Amniotic epithelial cell (primary cell): ENCODE results near the gene CACNG3.
"Not testable (repeated sequence)": the region's sequence is repeated elsewhere in the genome, so short reads cannot be mapped to it uniquely, and the experiment has no call there.

Experiments
- DNase-seq: peaks from one replicate; pipeline ENCODE4 v3.0.0-alpha.2; 2010; ENCODE audit warnings: low read depth

The CACNG3 gene

GRCh38 chr16:24279982-24280515 is 23.9 kb downstream of the CACNG3 start:
- DNase-seq = no peak

- no peak for DNase-seq
Observed at GRCh38 chr16:24281466-24281865, 25.3 kb downstream of the CACNG3 start.

GRCh38 chr16:24282141-24282540 is 26.0 kb downstream of the CACNG3 start:
- no peak for DNase-seq

- no peak for DNase-seq
Observed at GRCh38 chr16:24286741-24287405, 30.7 kb downstream of the CACNG3 start.

GRCh38 chr16:24288516-24288915 is 32.4 kb downstream of the CACNG3 start:
- DNase-seq = no peak

GRCh38 chr16:24289166-24289700 is 33.1 kb downstream of the CACNG3 start:
- DNase-seq = no peak

GRCh38 chr16:24291932-24292331 is 35.8 kb downstream of the CACNG3 start:
- no peak for DNase-seq

- DNase-seq = no peak
Observed at GRCh38 chr16:24294131-24294530, 38.0 kb downstream of the CACNG3 start.

GRCh38 chr16:24297375-24297774 is 41.2 kb downstream of the CACNG3 start:
- DNase-seq = no peak

- DNase-seq = no peak
Observed at GRCh38 chr16:24298548-24299167, 42.5 kb downstream of the CACNG3 start.

- not testable (repeated sequence) for DNase-seq
Observed at GRCh38 chr16:24300750-24301149, 44.6 kb downstream of the CACNG3 start.

GRCh38 chr16:24302636-24303035 is 46.5 kb downstream of the CACNG3 start:
- no peak for DNase-seq

- DNase-seq = no peak
Observed at GRCh38 chr16:24308200-24308599, 52.1 kb downstream of the CACNG3 start.

- no peak for DNase-seq
Observed at GRCh38 chr16:24309258-24310142, 53.4 kb downstream of the CACNG3 start.

GRCh38 chr16:24315343-24315742 is 59.2 kb downstream of the CACNG3 start:
- DNase-seq = no peak

- no peak for DNase-seq
Observed at GRCh38 chr16:24318680-24319079, 62.5 kb downstream of the CACNG3 start.

- DNase-seq = no peak
Observed at GRCh38 chr16:24319126-24319814, 63.1 kb downstream of the CACNG3 start.

GRCh38 chr16:24322106-24322505 is 66.0 kb downstream of the CACNG3 start:
- DNase-seq = no peak

- no peak for DNase-seq
Observed at GRCh38 chr16:24324421-24324820, 68.3 kb downstream of the CACNG3 start.

- DNase-seq = no peak
Observed at GRCh38 chr16:24328835-24329452, 72.8 kb downstream of the CACNG3 start.

- DNase-seq = no peak
Observed at GRCh38 chr16:24332178-24332577, 76.0 kb downstream of the CACNG3 start.
